ENCODE data around the gene BICC1. TPM values are rescaled to one million over a fixed set of nuclear protein-coding genes. Genes with fewer than 3 reads are reported as not detected.

The BICC1 gene
- total RNA-seq, 4 donors from 2014 or later = 9.3 to 20.8 (median 12.5) TPM

DNA sequence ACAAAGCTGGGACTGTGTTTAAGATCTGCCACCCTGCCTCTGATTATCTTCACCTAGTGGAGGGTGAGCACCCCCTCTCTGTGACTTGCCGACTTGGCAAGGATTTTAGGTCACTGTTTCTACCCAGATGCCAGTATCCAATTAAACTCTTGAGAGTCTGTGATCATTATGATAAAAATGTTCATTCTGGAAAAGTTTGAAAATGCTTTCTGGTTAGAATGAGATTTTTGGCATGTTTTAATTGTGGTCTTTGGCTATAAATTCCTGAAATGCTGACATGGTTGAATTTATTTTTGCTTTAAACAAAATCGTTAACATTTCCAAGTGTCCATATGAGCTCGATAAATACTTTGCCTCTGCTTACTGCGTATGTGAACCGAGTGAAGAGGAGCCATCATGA, 221.4 kb downstream of the BICC1 start:
- no peaks in the 10 kb centered on the region for H3K27me3 ChIP-seq
- intact Hi-C loops (cut with DNase I) = no loop called here
- H3K4me3 ChIP-seq (replicated peaks in 1 of 3) = no peak overlapping the region
- DNase-seq = no peak
- H3K36me3 ChIP-seq = no peaks in the 10 kb centered on the region
- H3K4me1 ChIP-seq = no peaks in the 10 kb centered on the region
- no peak for TF ChIP-seq POLR2A (IDR thresholded peaks at IDR 0.05)
- WGBS, 2 donors = 76% methylated on average over 5 of the region's 5 CpGs
- no peaks in the 10 kb centered on the region for H3K9me3 ChIP-seq
- H3K27ac ChIP-seq = no peak overlapping the region

DNA sequence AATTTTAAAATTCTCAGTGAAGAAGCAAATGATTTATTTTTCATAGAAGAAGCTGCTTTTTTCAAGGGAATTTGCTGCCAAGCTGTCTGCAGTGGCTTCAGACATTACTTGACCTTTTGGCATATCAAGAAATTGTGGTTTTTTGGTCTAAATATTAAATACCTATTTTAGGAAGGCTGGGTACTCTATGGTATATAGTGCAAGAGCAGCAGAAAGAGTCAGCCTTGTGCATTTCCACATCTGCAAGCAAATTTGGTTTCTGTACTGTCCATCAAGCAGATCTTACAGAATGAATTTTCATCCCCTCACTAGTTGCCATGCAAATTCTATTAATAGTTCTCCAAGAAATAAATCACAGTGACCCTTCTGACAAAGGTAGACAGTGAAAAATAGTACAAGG, 222.0 kb downstream of the BICC1 start:
- intact Hi-C loops (cut with DNase I) = no loop called here
- Histone ChIP-seq H3K27me3 (no peaks in the 10 kb centered on the region), H3K9me3 (no peaks in the 10 kb centered on the region), H3K27ac (no peak overlapping the region), H3K4me3 (replicated peaks in 1 of 3) (no peak overlapping the region), H3K36me3 (no peaks in the 10 kb centered on the region), H3K4me1 (no peaks in the 10 kb centered on the region)
- DNase-seq = no peak
- TF ChIP-seq, protein P1, sequence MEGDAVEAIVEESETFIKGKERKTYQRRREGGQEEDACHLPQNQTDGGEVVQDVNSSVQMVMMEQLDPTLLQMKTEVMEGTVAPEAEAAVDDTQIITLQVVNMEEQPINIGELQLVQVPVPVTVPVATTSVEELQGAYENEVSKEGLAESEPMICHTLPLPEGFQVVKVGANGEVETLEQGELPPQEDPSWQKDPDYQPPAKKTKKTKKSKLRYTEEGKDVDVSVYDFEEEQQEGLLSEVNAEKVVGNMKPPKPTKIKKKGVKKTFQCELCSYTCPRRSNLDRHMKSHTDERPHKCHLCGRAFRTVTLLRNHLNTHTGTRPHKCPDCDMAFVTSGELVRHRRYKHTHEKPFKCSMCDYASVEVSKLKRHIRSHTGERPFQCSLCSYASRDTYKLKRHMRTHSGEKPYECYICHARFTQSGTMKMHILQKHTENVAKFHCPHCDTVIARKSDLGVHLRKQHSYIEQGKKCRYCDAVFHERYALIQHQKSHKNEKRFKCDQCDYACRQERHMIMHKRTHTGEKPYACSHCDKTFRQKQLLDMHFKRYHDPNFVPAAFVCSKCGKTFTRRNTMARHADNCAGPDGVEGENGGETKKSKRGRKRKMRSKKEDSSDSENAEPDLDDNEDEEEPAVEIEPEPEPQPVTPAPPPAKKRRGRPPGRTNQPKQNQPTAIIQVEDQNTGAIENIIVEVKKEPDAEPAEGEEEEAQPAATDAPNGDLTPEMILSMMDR (IDR thresholded peaks at IDR 0.05) = no peak
- no peak for TF ChIP-seq POLR2A (IDR thresholded peaks at IDR 0.05)

DNA sequence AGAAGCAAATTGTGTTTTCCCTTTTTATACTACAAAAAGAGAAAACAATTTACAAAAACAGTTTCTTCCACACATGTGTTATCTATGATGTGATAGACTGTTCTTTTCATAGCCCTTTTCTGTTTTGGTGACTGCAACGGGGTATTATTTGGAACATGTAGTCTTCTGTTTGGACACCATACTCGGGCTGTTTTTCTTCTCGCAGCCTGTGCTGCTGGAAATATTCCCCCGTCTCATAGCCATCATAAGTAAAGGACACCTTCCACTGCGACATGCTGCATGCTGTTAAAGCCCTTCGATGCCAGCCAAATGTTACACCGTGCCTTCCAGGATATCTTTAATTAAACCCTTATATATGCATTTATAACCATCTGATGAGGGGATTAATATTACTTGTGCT, 222.4 kb downstream of the BICC1 start:
- H3K4me1 ChIP-seq = no peaks in the 10 kb centered on the region
- no peaks in the 10 kb centered on the region for H3K36me3 ChIP-seq
- H3K4me3 ChIP-seq (replicated peaks in 1 of 3) = no peak overlapping the region
- H3K27ac ChIP-seq = no peak overlapping the region
- WGBS, 2 donors = 67 to 73% methylated on average over 7 of the region's 7 CpGs
- intact Hi-C loops (cut with DNase I) = no loop called here
- DNase-seq = no peak
- H3K9me3 ChIP-seq = no peaks in the 10 kb centered on the region
- TF ChIP-seq, protein P1 (IDR thresholded peaks at IDR 0.05) = no peak
- no peak for TF ChIP-seq POLR2A (IDR thresholded peaks at IDR 0.05)
- no peaks in the 10 kb centered on the region for H3K27me3 ChIP-seq

DNA sequence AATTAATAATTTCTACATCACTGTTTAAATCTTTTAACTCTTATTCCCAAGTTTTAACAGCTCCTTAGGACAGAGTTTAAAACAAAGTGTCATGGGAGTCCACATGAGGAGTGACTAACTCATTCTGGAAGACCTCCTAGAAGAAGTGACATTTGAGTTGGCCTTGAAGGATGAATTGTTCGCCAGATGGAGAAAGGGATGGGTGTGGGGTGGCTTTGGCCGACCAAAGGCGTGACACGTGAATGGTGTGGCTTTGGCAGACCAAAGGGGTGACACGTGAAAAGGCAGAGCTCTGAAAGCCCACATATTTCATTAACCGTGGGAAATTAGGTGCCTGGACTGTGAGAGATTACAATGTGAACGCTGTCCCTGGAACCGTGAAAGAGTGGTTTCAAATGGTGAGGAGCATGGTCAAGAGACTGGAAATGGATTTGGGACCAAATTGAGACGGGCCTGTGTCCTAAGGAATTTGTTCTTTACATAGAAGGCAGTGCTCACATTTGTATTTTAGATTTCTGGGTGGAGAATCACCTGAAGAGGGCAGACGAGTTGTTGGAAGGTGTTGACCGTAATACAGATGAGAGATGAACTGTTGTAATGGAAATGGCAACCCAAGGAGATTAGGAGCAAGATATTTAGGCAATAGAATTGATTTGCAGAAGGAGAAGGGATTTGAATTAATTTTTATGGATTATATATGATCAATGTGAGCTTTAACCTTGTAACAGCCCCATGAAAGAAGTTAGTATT, 228.1 kb downstream of the BICC1 start:
- Histone ChIP-seq H3K4me3 (replicated peaks in 1 of 3) (no peak overlapping the region), H3K27ac (no peak overlapping the region), H3K9me3 (no peaks in the 10 kb centered on the region), H3K4me1 (no peaks in the 10 kb centered on the region), H3K36me3 (no peaks in the 10 kb centered on the region), H3K27me3 (no peaks in the 10 kb centered on the region)
- intact Hi-C loops (cut with DNase I) = no loop called here
- 84 to 87% methylated on average over 11 of the region's 11 CpGs for WGBS, 2 donors
- no peak for DNase-seq
- TF ChIP-seq, protein P1 (IDR thresholded peaks at IDR 0.05) = no peak
- TF ChIP-seq POLR2A (IDR thresholded peaks at IDR 0.05) = no peak

DNA sequence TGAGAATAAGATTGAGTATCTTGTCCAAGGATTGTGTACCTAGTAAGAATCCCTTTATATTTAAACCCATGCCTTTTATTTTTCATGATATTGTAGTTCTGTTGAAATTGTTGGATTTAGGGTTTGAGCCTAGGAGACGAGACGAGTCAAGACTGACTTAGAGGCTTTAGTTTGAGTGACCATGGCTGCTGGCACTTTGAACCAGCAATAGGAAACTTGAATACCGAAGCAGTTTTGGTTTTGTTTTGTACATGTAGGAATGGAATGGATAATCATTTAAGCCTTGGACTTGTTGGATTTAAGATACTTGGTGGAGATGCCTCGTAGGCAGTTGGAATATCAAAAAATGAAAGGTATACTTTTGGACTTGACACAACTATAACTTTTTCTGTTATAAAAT, 229.0 kb downstream of the BICC1 start:
- intact Hi-C loops (cut with DNase I) = no loop called here
- no peak for DNase-seq
- Histone ChIP-seq H3K9me3 (no peaks in the 10 kb centered on the region), H3K27ac (no peak overlapping the region), H3K4me1 (no peaks in the 10 kb centered on the region), H3K36me3 (no peaks in the 10 kb centered on the region), H3K27me3 (no peaks in the 10 kb centered on the region), H3K4me3 (replicated peaks in 1 of 3) (no peak overlapping the region)
- TF ChIP-seq, protein P1 (IDR thresholded peaks at IDR 0.05) = no peak
- TF ChIP-seq POLR2A (IDR thresholded peaks at IDR 0.05) = no peak
- WGBS, 2 donors = 83 to 91% methylated on average over 4 of the region's 4 CpGs

Data from thyroid gland (tissue), 4 donors.